HepG2 (cell line): ENCODE data around the gene PRR35. TPM values are rescaled to one million over a fixed set of nuclear protein-coding genes. Genes with fewer than 3 reads are reported as not detected.

Experiments
- FOSL1 ChIP-seq: sonication (generic); formaldehyde crosslinking; IDR thresholded peaks from 2 replicates; pipeline ENCODE4 v1.9.0; 2021; ENCODE audit warnings: missing genetic modification reagents, borderline replicate concordance
- KAT2B ChIP-seq: fragments of 150-350 bp; IDR thresholded peaks from 2 replicates; pipeline ENCODE4 v1.6.1; 2014; ENCODE audit warnings: low read depth, low read length, borderline replicate concordance
- KLF15 ChIP-seq: sonication (generic); formaldehyde crosslinking; IDR thresholded peaks from 2 replicates; pipeline ENCODE4 v1.8.1; 2023; ENCODE audit warnings: borderline replicate concordance, mild to moderate bottlenecking, inconsistent platforms, missing genetic modification reagents, mixed read lengths
- RAD21 ChIP-seq: fragments of 450-650 bp; formaldehyde crosslinking; IDR thresholded peaks from 2 replicates; pipeline ENCODE4 v1.5.0; 2020; ENCODE audit warnings: mild to moderate bottlenecking
- RCOR2 ChIP-seq: IDR thresholded peaks from 2 replicates; pipeline ENCODE4 v1.6.1; 2016; ENCODE audit warnings: missing biosample characterization, missing genetic modification reagents
- SMC3 ChIP-seq: IDR thresholded peaks from 2 replicates; pipeline ENCODE4 v1.6.1; 2011; ENCODE audit warnings: low read length, improper control_type of control experiment
- STAG1 ChIP-seq: sonication (generic); formaldehyde crosslinking; IDR thresholded peaks from 2 replicates; pipeline ENCODE4 v1.4.0; 2020; ENCODE audit warnings: missing genetic modification reagents
- TERF1 ChIP-seq: sonication (generic); formaldehyde crosslinking; IDR thresholded peaks from 2 replicates; pipeline ENCODE4 v1.8.0; 2022; ENCODE audit warnings: mild to moderate bottlenecking, missing genetic modification reagents, moderate library complexity
- XRCC5 ChIP-seq: fragments of 200-400 bp; formaldehyde crosslinking; optimal IDR thresholded peaks from 2 replicates; pipeline ENCODE3; 2017; ENCODE audit warnings: mild to moderate bottlenecking, low read length
- ZEB1 ChIP-seq: IDR thresholded peaks from 2 replicates; pipeline ENCODE4 v1.6.1; 2012; ENCODE audit warnings: mild to moderate bottlenecking, low read depth, inconsistent platforms; ENCODE audit not compliant: insufficient replicate concordance
- ZKSCAN1 ChIP-seq: fragments of 150-350 bp; IDR thresholded peaks from 2 replicates; pipeline ENCODE4 v1.6.1; 2014; ENCODE audit warnings: low read length
- ZNF432 ChIP-seq: sonication (generic); formaldehyde crosslinking; IDR thresholded peaks from 2 replicates; pipeline ENCODE4 v1.5.0; 2020; ENCODE audit warnings: missing genetic modification reagents, mild to moderate bottlenecking, borderline replicate concordance
- polyA plus RNA-seq, 8 experiments: library from polyadenylated mRNA; depleted of rRNA in 3 of 8; stranded (reverse) in 7 of 8; unstranded in 1 of 8; fragments of >200 nt; fragmentation: Illumina TruSeq in 4 of 8; extraction: Trizol in 4 of 8; gene quantifications; 2 replicates each; pipeline versions ENCODE4 v1.2.1 to v1.2.3, GENCODE V29; 2011 to 2016; ENCODE audit warnings: low read depth in 4 of 8, missing spikeins in 1 of 8, mixed read lengths in 1 of 8; ENCODE audit not compliant: insufficient read depth in 1 of 8
- total RNA-seq, 5 experiments: library from RNA; depleted of rRNA; stranded (reverse); fragments of >200 nt; fragmentation: Illumina TruSeq; extraction: Trizol; gene quantifications; 2 replicates each; pipeline ENCODE4 v1.2.3, GENCODE V29; 2016; ENCODE audit warnings: low read depth in 1 of 5
- TF ChIP-seq, protein P1 (sequence below): sonication (generic); formaldehyde crosslinking; IDR thresholded peaks from 2 replicates; pipeline ENCODE4 v1.5.0; 2020; ENCODE audit warnings: mild to moderate bottlenecking, missing genetic modification reagents
- TF ChIP-seq, protein P2 (sequence below): sonication (generic); formaldehyde crosslinking; IDR thresholded peaks from 2 replicates; pipeline ENCODE4 v1.8.0; 2023; ENCODE audit warnings: mild to moderate bottlenecking, missing genetic modification reagents
- TF ChIP-seq, protein P3 (sequence below): IDR thresholded peaks from 2 replicates; pipeline ENCODE4 v1.6.1; 2016
- TF ChIP-seq, protein P4 (sequence below): sonication (generic); formaldehyde crosslinking; IDR thresholded peaks from 2 replicates; pipeline ENCODE4 v1.5.1; 2020; ENCODE audit warnings: mild to moderate bottlenecking, missing genetic modification reagents, moderate library complexity
- TF ChIP-seq, protein P5 (sequence below): sonication (generic); formaldehyde crosslinking; IDR thresholded peaks from 2 replicates; pipeline ENCODE4 v1.5.0; 2020; ENCODE audit warnings: mild to moderate bottlenecking, missing genetic modification reagents, moderate library complexity

The PRR35 gene
- total and polyA plus RNA-seq, 2 of the 13 experiments (the other 11 are each of a cell fraction or from before 2014, with no cell fraction given), result 0.07 to 0.16 TPM

GRCh38 chr16:600781-601180, 40.6 kb downstream of the PRR35 start (continued):
- TF ChIP-seq, protein P1, sequence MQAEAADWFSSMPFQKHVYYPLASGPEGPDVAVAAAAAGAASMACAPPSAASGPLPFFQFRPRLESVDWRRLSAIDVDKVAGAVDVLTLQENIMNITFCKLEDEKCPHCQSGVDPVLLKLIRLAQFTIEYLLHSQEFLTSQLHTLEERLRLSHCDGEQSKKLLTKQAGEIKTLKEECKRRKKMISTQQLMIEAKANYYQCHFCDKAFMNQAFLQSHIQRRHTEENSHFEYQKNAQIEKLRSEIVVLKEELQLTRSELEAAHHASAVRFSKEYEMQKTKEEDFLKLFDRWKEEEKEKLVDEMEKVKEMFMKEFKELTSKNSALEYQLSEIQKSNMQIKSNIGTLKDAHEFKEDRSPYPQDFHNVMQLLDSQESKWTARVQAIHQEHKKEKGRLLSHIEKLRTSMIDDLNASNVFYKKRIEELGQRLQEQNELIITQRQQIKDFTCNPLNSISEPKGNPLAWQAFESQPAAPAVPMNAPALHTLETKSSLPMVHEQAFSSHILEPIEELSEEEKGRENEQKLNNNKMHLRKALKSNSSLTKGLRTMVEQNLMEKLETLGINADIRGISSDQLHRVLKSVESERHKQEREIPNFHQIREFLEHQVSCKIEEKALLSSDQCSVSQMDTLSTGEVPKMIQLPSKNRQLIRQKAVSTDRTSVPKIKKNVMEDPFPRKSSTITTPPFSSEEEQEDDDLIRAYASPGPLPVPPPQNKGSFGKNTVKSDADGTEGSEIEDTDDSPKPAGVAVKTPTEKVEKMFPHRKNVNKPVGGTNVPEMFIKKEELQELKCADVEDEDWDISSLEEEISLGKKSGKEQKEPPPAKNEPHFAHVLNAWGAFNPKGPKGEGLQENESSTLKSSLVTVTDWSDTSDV (CRISPR knock-in tag), result no peak
- TF ChIP-seq, protein P2, sequence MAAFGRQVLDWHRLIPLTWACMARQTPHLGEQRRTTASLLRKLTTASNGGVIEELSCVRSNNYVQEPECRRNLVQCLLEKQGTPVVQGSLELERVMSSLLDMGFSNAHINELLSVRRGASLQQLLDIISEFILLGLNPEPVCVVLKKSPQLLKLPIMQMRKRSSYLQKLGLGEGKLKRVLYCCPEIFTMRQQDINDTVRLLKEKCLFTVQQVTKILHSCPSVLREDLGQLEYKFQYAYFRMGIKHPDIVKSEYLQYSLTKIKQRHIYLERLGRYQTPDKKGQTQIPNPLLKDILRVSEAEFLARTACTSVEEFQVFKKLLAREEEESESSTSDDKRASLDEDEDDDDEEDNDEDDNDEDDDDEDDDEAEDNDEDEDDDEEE, result no peak
- TF ChIP-seq, protein P3, sequence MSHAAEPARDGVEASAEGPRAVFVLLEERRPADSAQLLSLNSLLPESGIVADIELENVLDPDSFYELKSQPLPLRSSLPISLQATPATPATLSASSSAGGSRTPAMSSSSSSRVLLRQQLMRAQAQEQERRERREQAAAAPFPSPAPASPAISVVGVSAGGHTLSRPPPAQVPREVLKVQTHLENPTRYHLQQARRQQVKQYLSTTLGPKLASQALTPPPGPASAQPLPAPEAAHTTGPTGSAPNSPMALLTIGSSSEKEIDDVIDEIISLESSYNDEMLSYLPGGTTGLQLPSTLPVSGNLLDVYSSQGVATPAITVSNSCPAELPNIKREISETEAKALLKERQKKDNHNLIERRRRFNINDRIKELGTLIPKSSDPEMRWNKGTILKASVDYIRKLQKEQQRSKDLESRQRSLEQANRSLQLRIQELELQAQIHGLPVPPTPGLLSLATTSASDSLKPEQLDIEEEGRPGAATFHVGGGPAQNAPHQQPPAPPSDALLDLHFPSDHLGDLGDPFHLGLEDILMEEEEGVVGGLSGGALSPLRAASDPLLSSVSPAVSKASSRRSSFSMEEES (CRISPR knock-in tag), result no peak
- TF ChIP-seq SMC3 (peak; percentile 46; the same call in 1 of the 2 replicates), ZKSCAN1 (no peak), FOSL1 (CRISPR knock-in tag) (no peak), KAT2B (no peak), XRCC5 (peak; percentile 16), KLF15 (no peak), STAG1 (CRISPR knock-in tag) (peak; percentile 50), RAD21 (peak; percentile 16; the same call in 1 of the 2 replicates), ZNF432 (CRISPR knock-in tag) (no peak), RCOR2 (no peak), TERF1 (no peak), ZEB1 (no peak)
- TF ChIP-seq, protein P4, sequence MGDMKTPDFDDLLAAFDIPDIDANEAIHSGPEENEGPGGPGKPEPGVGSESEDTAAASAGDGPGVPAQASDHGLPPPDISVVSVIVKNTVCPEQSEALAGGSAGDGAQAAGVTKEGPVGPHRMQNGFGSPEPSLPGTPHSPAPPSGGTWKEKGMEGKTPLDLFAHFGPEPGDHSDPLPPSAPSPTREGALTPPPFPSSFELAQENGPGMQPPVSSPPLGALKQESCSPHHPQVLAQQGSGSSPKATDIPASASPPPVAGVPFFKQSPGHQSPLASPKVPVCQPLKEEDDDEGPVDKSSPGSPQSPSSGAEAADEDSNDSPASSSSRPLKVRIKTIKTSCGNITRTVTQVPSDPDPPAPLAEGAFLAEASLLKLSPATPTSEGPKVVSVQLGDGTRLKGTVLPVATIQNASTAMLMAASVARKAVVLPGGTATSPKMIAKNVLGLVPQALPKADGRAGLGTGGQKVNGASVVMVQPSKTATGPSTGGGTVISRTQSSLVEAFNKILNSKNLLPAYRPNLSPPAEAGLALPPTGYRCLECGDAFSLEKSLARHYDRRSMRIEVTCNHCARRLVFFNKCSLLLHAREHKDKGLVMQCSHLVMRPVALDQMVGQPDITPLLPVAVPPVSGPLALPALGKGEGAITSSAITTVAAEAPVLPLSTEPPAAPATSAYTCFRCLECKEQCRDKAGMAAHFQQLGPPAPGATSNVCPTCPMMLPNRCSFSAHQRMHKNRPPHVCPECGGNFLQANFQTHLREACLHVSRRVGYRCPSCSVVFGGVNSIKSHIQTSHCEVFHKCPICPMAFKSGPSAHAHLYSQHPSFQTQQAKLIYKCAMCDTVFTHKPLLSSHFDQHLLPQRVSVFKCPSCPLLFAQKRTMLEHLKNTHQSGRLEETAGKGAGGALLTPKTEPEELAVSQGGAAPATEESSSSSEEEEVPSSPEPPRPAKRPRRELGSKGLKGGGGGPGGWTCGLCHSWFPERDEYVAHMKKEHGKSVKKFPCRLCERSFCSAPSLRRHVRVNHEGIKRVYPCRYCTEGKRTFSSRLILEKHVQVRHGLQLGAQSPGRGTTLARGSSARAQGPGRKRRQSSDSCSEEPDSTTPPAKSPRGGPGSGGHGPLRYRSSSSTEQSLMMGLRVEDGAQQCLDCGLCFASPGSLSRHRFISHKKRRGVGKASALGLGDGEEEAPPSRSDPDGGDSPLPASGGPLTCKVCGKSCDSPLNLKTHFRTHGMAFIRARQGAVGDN (CRISPR knock-in tag), result 0 out of 2 replicates have a peak, but pooled peaks have one; percentile 13
- TF ChIP-seq, protein P5, sequence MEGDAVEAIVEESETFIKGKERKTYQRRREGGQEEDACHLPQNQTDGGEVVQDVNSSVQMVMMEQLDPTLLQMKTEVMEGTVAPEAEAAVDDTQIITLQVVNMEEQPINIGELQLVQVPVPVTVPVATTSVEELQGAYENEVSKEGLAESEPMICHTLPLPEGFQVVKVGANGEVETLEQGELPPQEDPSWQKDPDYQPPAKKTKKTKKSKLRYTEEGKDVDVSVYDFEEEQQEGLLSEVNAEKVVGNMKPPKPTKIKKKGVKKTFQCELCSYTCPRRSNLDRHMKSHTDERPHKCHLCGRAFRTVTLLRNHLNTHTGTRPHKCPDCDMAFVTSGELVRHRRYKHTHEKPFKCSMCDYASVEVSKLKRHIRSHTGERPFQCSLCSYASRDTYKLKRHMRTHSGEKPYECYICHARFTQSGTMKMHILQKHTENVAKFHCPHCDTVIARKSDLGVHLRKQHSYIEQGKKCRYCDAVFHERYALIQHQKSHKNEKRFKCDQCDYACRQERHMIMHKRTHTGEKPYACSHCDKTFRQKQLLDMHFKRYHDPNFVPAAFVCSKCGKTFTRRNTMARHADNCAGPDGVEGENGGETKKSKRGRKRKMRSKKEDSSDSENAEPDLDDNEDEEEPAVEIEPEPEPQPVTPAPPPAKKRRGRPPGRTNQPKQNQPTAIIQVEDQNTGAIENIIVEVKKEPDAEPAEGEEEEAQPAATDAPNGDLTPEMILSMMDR (CRISPR knock-in tag), result peak; percentile 60
